ENCODE results near the gene OGFOD3. TPM values are rescaled to one million over a fixed set of nuclear protein-coding genes. Genes with fewer than 3 reads are reported as not detected.

Gene OGFOD3
- total and polyA plus RNA-seq, 9 of the 15 experiments (the other 6 are each of a cell fraction or from before 2014, with no cell fraction given): 0.69 to 44.7 (median 18.9) TPM

GRCh38 chr17:82458179-82458884 lies 39.9 kb upstream of the OGFOD3 start, which contains the start of gene NARF (continued):
- TF ChIP-seq NFYB (IDR thresholded peaks at IDR 0.05; ENCODE audit: extremely low read depth, insufficient read length): peak; percentile 97
- TF ChIP-seq ZNF212 (CRISPR knock-in tag; IDR thresholded peaks at IDR 0.05): peak; percentile 51; the same call in 1 of the 2 replicates
- no peak; the same call in 1 of the 2 replicates for TF ChIP-seq LCOR (CRISPR knock-in tag; IDR thresholded peaks at IDR 0.05)
- TF ChIP-seq KAT8 (IDR thresholded peaks at IDR 0.05; ENCODE audit: low read depth): no peak
- peak; percentile 45; the same call in 1 of the 2 replicates for TF ChIP-seq OTX1 (CRISPR knock-in tag; IDR thresholded peaks at IDR 0.05)
- TF ChIP-seq THRA (IDR thresholded peaks at IDR 0.05): no peak
- TF ChIP-seq ADNP (tag; IDR thresholded peaks at IDR 0.05): no peak
- no peak for TF ChIP-seq DNMT1 (IDR thresholded peaks at IDR 0.05)
- TF ChIP-seq RAD21 (CRISPR knock-in tag; conservative IDR thresholded peaks at IDR 0.05 in 1 of 2, IDR thresholded peaks at IDR 0.05 in 1 of 2): peak; percentile 12 to 16; a peak in 2 of 4 replicates
- no peak for TF ChIP-seq ZBTB26 (CRISPR knock-in tag; IDR thresholded peaks at IDR 0.05)
- peak; percentile 67; the same call in 1 of the 2 replicates for TF ChIP-seq PML (IDR thresholded peaks at IDR 0.05; ENCODE audit: low read length)
- no peak for TF ChIP-seq POLR3A (IDR thresholded peaks at IDR 0.05; ENCODE audit: borderline replicate concordance, extremely low read depth, insufficient read depth, insufficient read length)
- TF ChIP-seq ZNF347 (CRISPR knock-in tag; IDR thresholded peaks at IDR 0.05; ENCODE audit: low read depth): no peak
- no peak for TF ChIP-seq SLC30A9 (CRISPR knock-in tag; IDR thresholded peaks at IDR 0.05)
- peak; percentile 73; the same call in 1 of the 2 replicates for TF ChIP-seq CBFB (CRISPR knock-in tag; IDR thresholded peaks at IDR 0.05)
- no peak for TF ChIP-seq ZNF197 (CRISPR knock-in tag; IDR thresholded peaks at IDR 0.05; ENCODE audit: low read depth)
- 0 out of 2 replicates have a peak, but pooled peaks have one; percentile 17 for TF ChIP-seq CEBPZ (IDR thresholded peaks at IDR 0.05; ENCODE audit: borderline replicate concordance, low read depth, low read length)
- no peak for TF ChIP-seq GABPB2 (CRISPR knock-in tag; conservative IDR thresholded peaks at IDR 0.05)
- TF ChIP-seq FOSL1 (tag; conservative IDR thresholded peaks at IDR 0.05): peak; percentile 39; the same call in 1 of the 2 replicates
- no peak for TF ChIP-seq MAFK (IDR thresholded peaks at IDR 0.05; ENCODE audit: low read length)
- no peak; the same call in 1 of the 2 replicates for TF ChIP-seq RNF2 (IDR thresholded peaks at IDR 0.05)
- TF ChIP-seq TRIM24 (IDR thresholded peaks at IDR 0.05): no peak
- no peak for TF ChIP-seq ZNF140 (CRISPR knock-in tag; IDR thresholded peaks at IDR 0.05)
- peak; percentile 58; the same call in 1 of the 2 replicates for TF ChIP-seq ZNF76 (CRISPR knock-in tag; IDR thresholded peaks at IDR 0.05; ENCODE audit: borderline replicate concordance)
